AG20443 (cell line): ENCODE data around the gene MSI2.

Experiments used
- DNase-seq: peaks from one replicate; pipeline ENCODE4 v3.0.0; 2012; ENCODE audit warnings: low spot score, mixed read lengths

Gene MSI2

GRCh38 chr17:57416369-57416768, 160.0 kb downstream of the MSI2 start:
- no peak for DNase-seq

GRCh38 chr17:57417956-57418355, 161.6 kb downstream of the MSI2 start:
- no peak for DNase-seq

GRCh38 chr17:57418463-57419246, 162.3 kb downstream of the MSI2 start:
- no peak for DNase-seq

GRCh38 chr17:57419940-57420550, 163.7 kb downstream of the MSI2 start:
- DNase-seq = no peak

GRCh38 chr17:57420734-57421717, 164.7 kb downstream of the MSI2 start:
- DNase-seq = peak; percentile 27

- DNase-seq = peak; percentile 79
Observed at GRCh38 chr17:57422574-57423164, 166.3 kb downstream of the MSI2 start.

- DNase-seq = no peak
Observed at GRCh38 chr17:57423541-57423940, 167.2 kb downstream of the MSI2 start.

GRCh38 chr17:57424273-57424672, 167.9 kb downstream of the MSI2 start:
- no peak for DNase-seq

- DNase-seq = no peak
Observed at GRCh38 chr17:57424777-57425188, 168.5 kb downstream of the MSI2 start.

GRCh38 chr17:57425431-57425830, 169.1 kb downstream of the MSI2 start:
- no peak for DNase-seq

- DNase-seq = no peak
Observed at GRCh38 chr17:57425903-57426880, 169.9 kb downstream of the MSI2 start.

GRCh38 chr17:57429966-57430365, 173.6 kb downstream of the MSI2 start:
- DNase-seq = no peak

GRCh38 chr17:57431415-57431814, 175.1 kb downstream of the MSI2 start:
- DNase-seq = no peak

- DNase-seq = no peak
Observed at GRCh38 chr17:57432507-57433277, 176.4 kb downstream of the MSI2 start.

- DNase-seq = no peak
Observed at GRCh38 chr17:57433452-57433851, 177.1 kb downstream of the MSI2 start.

GRCh38 chr17:57434361-57434760, 178.0 kb downstream of the MSI2 start:
- no peak for DNase-seq

GRCh38 chr17:57436565-57436964, 180.2 kb downstream of the MSI2 start:
- DNase-seq = no peak

- DNase-seq = no peak
Observed at GRCh38 chr17:57438066-57438731, 181.9 kb downstream of the MSI2 start.

- DNase-seq = no peak
Observed at GRCh38 chr17:57439651-57440050, 183.3 kb downstream of the MSI2 start.
